ENCODE data around the gene IQSEC1.

IQSEC1 gene

DNA sequence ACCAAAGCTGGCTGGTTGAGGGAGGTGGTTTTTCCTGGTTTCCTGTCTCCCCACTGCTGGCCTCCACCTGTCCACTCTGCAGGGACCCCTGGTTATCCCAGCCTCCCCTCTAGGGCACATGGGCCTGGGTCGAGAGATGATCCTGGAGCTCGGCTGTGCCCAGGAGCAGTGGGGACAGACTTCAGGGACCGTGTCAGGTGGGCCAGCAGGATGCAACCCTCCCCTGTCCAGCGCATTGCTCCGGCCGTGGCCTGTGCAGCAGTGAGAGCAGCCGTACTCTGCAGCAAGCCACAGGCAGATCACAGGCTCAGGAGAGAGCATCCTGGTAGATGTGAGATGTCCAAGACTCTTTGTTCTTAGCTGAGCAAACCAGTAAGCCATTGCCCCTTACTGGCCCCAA lies 139.3 kb downstream of the IQSEC1 start:
- H3K4me3 ChIP-seq (ENCODE audit: low read depth, low read length) = no peak overlapping the region
- DNase-seq (ENCODE audit: low read depth) = no peak
- TF ChIP-seq, protein P1, sequence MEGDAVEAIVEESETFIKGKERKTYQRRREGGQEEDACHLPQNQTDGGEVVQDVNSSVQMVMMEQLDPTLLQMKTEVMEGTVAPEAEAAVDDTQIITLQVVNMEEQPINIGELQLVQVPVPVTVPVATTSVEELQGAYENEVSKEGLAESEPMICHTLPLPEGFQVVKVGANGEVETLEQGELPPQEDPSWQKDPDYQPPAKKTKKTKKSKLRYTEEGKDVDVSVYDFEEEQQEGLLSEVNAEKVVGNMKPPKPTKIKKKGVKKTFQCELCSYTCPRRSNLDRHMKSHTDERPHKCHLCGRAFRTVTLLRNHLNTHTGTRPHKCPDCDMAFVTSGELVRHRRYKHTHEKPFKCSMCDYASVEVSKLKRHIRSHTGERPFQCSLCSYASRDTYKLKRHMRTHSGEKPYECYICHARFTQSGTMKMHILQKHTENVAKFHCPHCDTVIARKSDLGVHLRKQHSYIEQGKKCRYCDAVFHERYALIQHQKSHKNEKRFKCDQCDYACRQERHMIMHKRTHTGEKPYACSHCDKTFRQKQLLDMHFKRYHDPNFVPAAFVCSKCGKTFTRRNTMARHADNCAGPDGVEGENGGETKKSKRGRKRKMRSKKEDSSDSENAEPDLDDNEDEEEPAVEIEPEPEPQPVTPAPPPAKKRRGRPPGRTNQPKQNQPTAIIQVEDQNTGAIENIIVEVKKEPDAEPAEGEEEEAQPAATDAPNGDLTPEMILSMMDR (conservative IDR thresholded peaks at IDR 0.05; ENCODE audit: low read depth, low read length) = no peak

DNA sequence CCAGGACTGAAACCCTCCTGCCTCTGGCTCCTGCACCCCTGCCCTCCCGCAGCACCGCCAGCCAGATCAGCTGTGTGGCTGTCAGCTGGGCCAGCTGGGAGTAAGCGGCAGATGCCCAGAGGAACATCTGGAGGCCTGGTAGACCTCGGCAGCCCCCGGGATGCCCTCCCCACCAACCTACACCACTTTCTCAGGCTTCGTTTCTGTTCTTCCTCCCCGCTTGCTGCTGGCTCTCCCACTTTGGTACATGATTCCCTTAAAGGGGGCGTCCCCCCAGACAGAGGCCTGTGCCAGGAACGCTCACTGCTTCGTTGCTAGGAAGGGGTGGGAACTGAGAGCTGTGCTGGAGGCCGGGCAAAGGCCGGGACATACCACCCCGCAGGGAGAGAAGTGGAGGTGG lies 140.5 kb downstream of the IQSEC1 start:
- TF ChIP-seq, protein P1 (conservative IDR thresholded peaks at IDR 0.05; ENCODE audit: low read depth, low read length) = no peak
- DNase-seq (ENCODE audit: low read depth) = no peak
- no peak overlapping the region for H3K4me3 ChIP-seq (ENCODE audit: low read depth, low read length)

DNA sequence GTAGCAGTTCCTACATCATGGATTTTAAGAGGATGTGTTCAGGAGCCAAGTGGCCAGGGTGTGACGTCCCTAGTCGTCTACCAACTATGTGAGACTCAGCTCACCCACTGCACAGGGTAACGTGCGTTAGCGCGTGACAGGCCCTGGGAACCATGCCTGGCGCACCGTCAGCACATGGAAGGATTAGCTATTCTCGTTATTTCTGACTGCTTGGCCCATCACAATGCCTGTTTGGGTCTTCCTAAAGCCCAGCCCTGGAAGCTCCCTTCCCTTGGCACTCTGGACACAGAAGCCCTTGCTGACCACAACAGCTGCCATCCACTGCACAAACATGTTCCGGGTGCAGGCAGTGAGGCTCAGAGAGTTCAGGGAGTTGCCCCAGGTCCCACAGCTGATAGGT lies 140.9 kb downstream of the IQSEC1 start:
- TF ChIP-seq, protein P1 (conservative IDR thresholded peaks at IDR 0.05; ENCODE audit: low read depth, low read length) = no peak
- H3K4me3 ChIP-seq (ENCODE audit: low read depth, low read length) = no peak overlapping the region
- no peak for DNase-seq (ENCODE audit: low read depth)

DNA sequence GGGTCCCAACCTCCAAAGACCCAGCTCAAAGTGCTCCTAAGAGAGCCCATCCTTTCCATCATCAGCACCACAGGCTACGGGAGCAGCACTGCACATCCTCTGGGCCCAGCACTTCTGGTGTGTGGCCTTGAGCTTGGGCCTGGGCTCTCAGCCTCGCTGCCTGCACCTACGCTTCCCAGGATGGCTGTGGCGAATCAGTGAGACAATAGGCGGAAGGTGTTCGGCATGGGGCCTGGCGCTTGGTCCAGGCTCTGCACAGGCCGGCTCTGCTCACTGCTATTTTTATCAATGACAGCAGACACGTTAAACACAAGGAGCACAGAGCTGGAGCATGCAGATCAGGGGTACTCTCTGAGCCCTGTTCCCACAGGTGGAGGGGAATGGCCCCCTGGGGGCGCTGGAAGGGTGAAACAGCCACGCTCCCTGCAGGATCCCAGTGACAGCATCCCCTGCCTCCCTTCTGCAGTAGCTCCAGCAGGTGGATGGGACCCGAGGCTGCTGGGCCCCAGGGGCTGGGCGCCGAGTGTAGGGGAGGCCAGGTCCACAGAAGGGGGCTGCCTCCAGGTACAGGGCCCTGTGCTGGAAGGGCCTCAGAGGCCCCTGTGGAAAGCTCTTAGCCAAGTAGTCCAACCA lies 141.8 kb downstream of the IQSEC1 start:
- no peak overlapping the region for H3K4me3 ChIP-seq (ENCODE audit: low read depth, low read length)
- no peak for DNase-seq (ENCODE audit: low read depth)
- TF ChIP-seq, protein P1 (conservative IDR thresholded peaks at IDR 0.05; ENCODE audit: low read depth, low read length) = no peak

DNA sequence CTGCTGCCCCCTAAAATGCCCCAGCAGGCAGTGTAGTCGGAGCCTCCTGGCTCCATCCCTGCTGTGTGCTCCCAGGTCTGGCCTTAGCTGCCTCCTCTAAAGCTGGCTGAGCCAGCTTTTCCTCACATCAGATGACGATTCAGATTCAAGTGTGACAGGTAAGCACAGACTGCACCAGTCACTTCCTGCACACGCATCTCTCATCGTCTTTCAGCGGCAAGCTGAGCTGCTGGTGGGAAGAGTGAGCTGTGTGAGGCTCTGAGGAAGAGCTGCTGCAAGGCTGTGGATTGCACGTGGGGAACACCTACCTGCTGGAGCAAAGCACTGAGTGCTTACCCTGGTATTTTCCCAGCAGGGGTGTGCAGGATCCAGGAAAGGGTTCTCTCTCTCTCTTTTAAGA lies 143.4 kb downstream of the IQSEC1 start:
- TF ChIP-seq, protein P1 (conservative IDR thresholded peaks at IDR 0.05; ENCODE audit: low read depth, low read length) = no peak
- H3K4me3 ChIP-seq (ENCODE audit: low read depth, low read length) = no peak overlapping the region
- DNase-seq (ENCODE audit: low read depth) = no peak

DNA sequence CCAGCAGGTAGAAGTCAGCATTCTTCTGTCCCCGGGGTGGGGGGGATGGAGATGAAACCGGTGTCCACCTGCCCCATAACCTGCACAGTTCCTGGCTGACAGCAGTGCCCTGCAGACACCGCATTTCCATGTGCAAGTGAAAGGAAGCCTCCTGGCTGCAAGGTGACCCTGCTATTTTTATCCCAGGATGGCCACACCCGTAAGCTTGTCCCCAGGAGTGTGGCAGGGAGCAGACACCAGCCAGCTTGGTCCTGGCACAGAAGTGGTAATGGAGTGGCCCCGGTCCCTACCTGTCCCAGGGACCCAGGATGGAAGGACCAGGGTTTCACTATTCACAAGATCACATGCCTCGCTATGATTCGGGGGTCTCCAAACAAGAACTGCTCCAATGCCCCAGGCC lies 146.6 kb downstream of the IQSEC1 start:
- no peak overlapping the region for H3K4me3 ChIP-seq (ENCODE audit: low read depth, low read length)
- TF ChIP-seq, protein P1 (conservative IDR thresholded peaks at IDR 0.05; ENCODE audit: low read depth, low read length) = no peak
- no peak for DNase-seq (ENCODE audit: low read depth)

DNA sequence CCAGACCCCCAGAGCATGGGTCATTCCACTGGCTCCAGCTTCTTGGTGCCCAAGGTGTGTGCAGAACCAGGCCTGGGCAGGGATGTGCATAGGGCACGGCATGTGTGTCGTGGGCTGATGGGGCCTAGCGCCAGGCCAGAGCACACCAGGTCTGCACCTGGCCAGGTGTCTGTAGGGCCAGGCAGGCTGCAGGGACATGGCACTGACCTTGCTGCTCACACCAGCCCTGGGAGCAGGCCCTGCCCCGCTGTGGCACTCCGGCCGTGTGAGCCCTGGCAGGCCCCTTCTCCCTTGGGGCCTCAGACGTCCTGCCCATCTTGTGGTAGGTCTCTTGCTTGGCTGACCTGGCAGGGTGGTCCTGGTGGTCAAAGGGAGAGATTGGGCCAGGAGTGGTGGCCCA lies 147.6 kb downstream of the IQSEC1 start:
- H3K4me3 ChIP-seq (ENCODE audit: low read depth, low read length) = no peak overlapping the region
- no peak for DNase-seq (ENCODE audit: low read depth)
- TF ChIP-seq, protein P1 (conservative IDR thresholded peaks at IDR 0.05; ENCODE audit: low read depth, low read length) = no peak
